ENCODE results near the gene PSMD14. TPM values are rescaled to one million over a fixed set of nuclear protein-coding genes. Genes with fewer than 3 reads are reported as not detected.

Gene PSMD14
- total RNA-seq, 1 experiment from 2014 or later, result 83.7 TPM

DNA sequence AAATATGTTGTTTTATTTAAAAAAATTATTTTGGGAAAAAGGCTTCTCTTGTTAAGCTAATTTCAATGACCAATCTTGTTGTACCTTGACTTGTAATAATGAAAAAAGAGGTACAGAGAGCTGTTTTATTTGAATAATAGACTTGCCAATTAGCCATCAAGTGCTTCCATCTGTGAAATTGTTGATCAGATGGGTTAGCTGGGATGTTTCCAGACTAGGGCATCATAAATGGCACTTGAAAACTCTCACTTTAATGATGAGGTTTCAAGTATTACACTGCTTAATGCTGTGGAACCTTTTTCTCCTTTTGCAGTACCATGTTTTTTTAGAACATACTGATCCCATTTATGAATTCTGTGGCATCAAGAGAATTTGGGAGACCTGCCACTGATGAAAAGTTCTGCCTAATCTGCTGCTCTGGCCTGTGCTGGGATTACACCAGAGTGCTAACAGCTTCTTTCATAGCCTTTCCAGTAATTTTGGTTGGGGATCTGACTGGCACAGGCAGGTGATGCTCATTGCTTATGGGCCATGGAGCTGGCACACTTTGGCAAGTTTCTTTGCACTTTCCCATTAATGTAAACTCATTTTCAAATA, 24.2 kb downstream of the PSMD14 start:
- no peaks in the 10 kb centered on the region for H3K9me3 Mint-ChIP-seq
- H3K56ac ChIP-seq (ENCODE audit: insufficient read length, low read depth, low read length), result no peak overlapping the region
- H3K18ac ChIP-seq (ENCODE audit: insufficient read length, low read depth, low read length), result no peak overlapping the region
- peaks cover 6% of the 10 kb centered on the region; the same call in 1 of the 2 replicates for H3K79me2 ChIP-seq (ENCODE audit: insufficient read depth, low read length)
- H2BK120ac ChIP-seq (ENCODE audit: low read depth, low read length, poor library complexity, severe bottlenecking), result no peak overlapping the region
- no peak overlapping the region for H4K91ac ChIP-seq (ENCODE audit: insufficient read length, low read depth, low read length)
- H2BK5ac ChIP-seq (ENCODE audit: insufficient read length, low read length), result no peak overlapping the region
- no peaks in the 10 kb centered on the region for H4K20me1 ChIP-seq (ENCODE audit: control insufficient read depth, insufficient read depth, insufficient read length)
- no peaks in the 10 kb centered on the region for H3K23me2 ChIP-seq (ENCODE audit: insufficient read length, low read depth, low read length, poor library complexity, severe bottlenecking)
- no peaks in the 10 kb centered on the region for H3K27me3 Mint-ChIP-seq (ENCODE audit: low read depth)
- no peak overlapping the region for H4K8ac ChIP-seq (replicated peaks; ENCODE audit: insufficient read length, low read depth, low read length)
- no peaks in the 10 kb centered on the region for H3K9me3 ChIP-seq (ENCODE audit: control insufficient read depth, low read depth, low read length)
- H3K4me1 Mint-ChIP-seq, result no peaks in the 10 kb centered on the region
- H3K27ac ChIP-seq (ENCODE audit: insufficient read length, low read depth, low read length), result no peak overlapping the region
- no peak for DNase-seq
- no peak overlapping the region for H3K4me2 ChIP-seq (ENCODE audit: insufficient read depth, insufficient read length, low read length)
- H2BK15ac ChIP-seq (ENCODE audit: low read depth, low read length), result no peak overlapping the region
- peaks cover 4% of the 10 kb centered on the region for H3K79me1 ChIP-seq (ENCODE audit: insufficient read depth, low read depth, low read length, poor library complexity, severe bottlenecking)
- H3K27ac Mint-ChIP-seq, result no peak overlapping the region
- no peaks in the 10 kb centered on the region for H3K4me1 ChIP-seq (ENCODE audit: insufficient read depth, low read length)
- H3K9ac ChIP-seq (ENCODE audit: extremely low read depth, insufficient read length, low read length), result no peak overlapping the region
- no peak overlapping the region for H2AK5ac ChIP-seq (ENCODE audit: insufficient read length, low read length)
- no peak overlapping the region for H2AFZ ChIP-seq (ENCODE audit: low read length)
- no peak overlapping the region for H3K4me3 Mint-ChIP-seq
- no peak overlapping the region for H4K5ac ChIP-seq (ENCODE audit: insufficient read length, low read depth, low read length)
- H2BK20ac ChIP-seq (ENCODE audit: low read depth, low read length, poor library complexity, severe bottlenecking), result no peak overlapping the region
- H3K14ac ChIP-seq (ENCODE audit: insufficient read depth, low read length), result no peak overlapping the region
- no peak overlapping the region for H3K23ac ChIP-seq (ENCODE audit: insufficient read length, low read depth, low read length)
- peaks cover 4 to 6% (median 4%) of the 10 kb centered on the region in 3 experiments; a peak in 4 of 7 replicates for H3K36me3 Mint-ChIP-seq (ENCODE audit: insufficient read depth in 1 of 3, low read depth in 3 of 3)
- H3K4ac ChIP-seq (ENCODE audit: low read depth, low read length), result no peak overlapping the region
- no peak for TF ChIP-seq CTCF (conservative IDR thresholded peaks at IDR 0.05)
- no peak overlapping the region for H3T11ph ChIP-seq (ENCODE audit: low read length)
- no peaks in the 10 kb centered on the region for H3K27me3 ChIP-seq (ENCODE audit: insufficient read depth, low read length)
- H2BK12ac ChIP-seq (ENCODE audit: insufficient read length, low read depth, low read length), result no peak overlapping the region
